Endometrial microvascular endothelial cells (primary cell): Measurements from ENCODE around the gene CAMK2A. TPM values are rescaled to one million over a fixed set of nuclear protein-coding genes. Genes with fewer than 3 reads are reported as not detected.

ENCODE experiments used
- in situ Hi-C: cut with HindIII; loops from 2 replicates; pipeline ENCODE4 v1.10.0; 2017; ENCODE audit warnings: low sequenced_read_pairs, low pct_unique_long_range_greater_than_20kb; ENCODE audit errors: inconsistent ontology term
- total RNA-seq: library from RNA; depleted of rRNA; stranded (reverse); fragments of >200 nt; gene quantifications from one replicate; pipeline ENCODE4 v1.2.3, GENCODE V29; 2015; ENCODE audit errors: inconsistent ontology term

CAMK2A gene
- total RNA-seq, 1 donor from 2014 or later, result not detected

GRCh38 chr5:150209099-150209635 is 80.4 kb downstream of the CAMK2A start:
- in situ Hi-C loops, result no loop called here

GRCh38 chr5:150208187-150209098 is 81.1 kb downstream of the CAMK2A start:
- in situ Hi-C loops, result no loop called here

- in situ Hi-C loops, result no loop called here
These were observed 82.8 kb downstream of the CAMK2A start for GRCh38 chr5:150206779-150207115.

GRCh38 chr5:150206098-150206778 is 83.3 kb downstream of the CAMK2A start:
- in situ Hi-C loops, result no loop called here

- in situ Hi-C loops, result no loop called here
These were observed 85.0 kb downstream of the CAMK2A start for GRCh38 chr5:150204590-150204960.

GRCh38 chr5:150203832-150204589 is 85.6 kb downstream of the CAMK2A start:
- in situ Hi-C loops, result no loop called here

GRCh38 chr5:150202501-150202900 is 87.1 kb downstream of the CAMK2A start:
- in situ Hi-C loops, result no loop called here

- in situ Hi-C loops, result no loop called here
These were observed 92.1 kb downstream of the CAMK2A start for GRCh38 chr5:150197476-150197875.

- in situ Hi-C loops, result no loop called here
These were observed 92.6 kb downstream of the CAMK2A start for GRCh38 chr5:150196986-150197385.

- in situ Hi-C loops, result no loop called here
These were observed 93.1 kb downstream of the CAMK2A start for GRCh38 chr5:150196514-150196913.

GRCh38 chr5:150195736-150196485 is 93.7 kb downstream of the CAMK2A start:
- in situ Hi-C loops, result no loop called here

- in situ Hi-C loops, result no loop called here
These were observed 97.1 kb downstream of the CAMK2A start for GRCh38 chr5:150192462-150192861.

GRCh38 chr5:150190987-150191386 is 98.6 kb downstream of the CAMK2A start:
- in situ Hi-C loops, result no loop called here

GRCh38 chr5:150190503-150190979 is 99.0 kb downstream of the CAMK2A start:
- in situ Hi-C loops, result no loop called here

- in situ Hi-C loops, result no loop called here
These were observed 99.7 kb downstream of the CAMK2A start, which contains the start of gene SLC6A7 for GRCh38 chr5:150189728-150190502. Gene SLC6A7, plus strand, starts transcription at chr5:150190062. Its CDS starts 266 bp downstream, at chr5:150190328.

- in situ Hi-C loops, result no loop called here
These were observed 100.2 kb downstream of the CAMK2A start for GRCh38 chr5:150189326-150189725.

- in situ Hi-C loops, result no loop called here
These were observed 101.3 kb downstream of the CAMK2A start for GRCh38 chr5:150188146-150188842.
